ENCODE results near the gene EHD3. TPM values are rescaled to one million over a fixed set of nuclear protein-coding genes. Genes with fewer than 3 reads are reported as not detected.

EHD3 gene
- total and polyA plus RNA-seq, 2 of the 4 experiments (the other 2 are of a cell fraction): 29.1 to 39.8 TPM

DNA sequence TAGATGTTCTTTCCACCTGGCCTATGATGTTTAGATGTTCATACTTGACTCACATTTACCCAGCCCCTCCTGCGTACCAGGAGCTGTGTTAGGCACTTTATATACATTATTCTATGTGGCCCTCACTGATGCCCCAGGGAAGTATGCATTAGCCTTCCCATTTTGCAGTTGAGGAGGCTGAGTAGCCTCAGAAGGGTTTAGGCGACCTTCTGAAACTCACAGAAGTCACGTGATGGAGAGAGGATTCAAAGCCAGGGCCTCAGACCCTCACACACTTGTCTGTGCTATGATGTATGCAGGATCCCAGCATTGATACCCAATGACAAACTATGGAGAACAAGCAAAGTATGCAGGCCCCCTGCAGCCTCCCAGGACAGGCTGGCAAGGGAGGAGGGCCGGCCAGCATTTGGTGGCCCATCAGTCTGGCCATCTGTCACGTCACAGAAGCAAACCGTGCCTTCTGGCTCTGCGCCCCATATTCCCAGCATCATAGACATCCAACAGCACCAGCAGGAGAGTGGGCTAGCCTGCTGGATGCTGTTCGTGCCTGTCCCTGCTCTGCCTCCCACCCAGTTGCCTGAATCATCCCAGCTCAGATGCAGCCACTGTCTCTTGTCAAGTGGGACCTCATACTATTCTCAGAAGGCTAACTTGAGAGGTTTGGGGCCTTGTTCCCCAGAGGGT, 33.6 kb downstream of the EHD3 start:
- Histone ChIP-seq H2BK120ac (ENCODE audit: low read depth, low read length) (no peak overlapping the region), H3K79me1 (ENCODE audit: low read depth in 1 of 2, low read length in 2 of 2) (no peaks in the 10 kb centered on the region; a peak in 1 of 4 replicates), H2AK5ac (ENCODE audit: low read depth, low read length) (no peak overlapping the region), H3K4me1 (ENCODE audit: control insufficient read depth, insufficient read depth, low read length) (peaks cover 8% of the 10 kb centered on the region), H3K36me3 (ENCODE audit: control insufficient read depth, insufficient read depth, low read length) (peaks cover 19% of the 10 kb centered on the region), H2BK15ac (ENCODE audit: low read depth, low read length) (no peak overlapping the region), H4K8ac (ENCODE audit: low read depth in 2 of 2, low read length in 2 of 2) (no peak overlapping the region), H2BK20ac (ENCODE audit: low read depth, low read length) (no peak overlapping the region), H3K9me1 (ENCODE audit: insufficient read depth, low read length) (peaks cover 14% of the 10 kb centered on the region), H3K9me3 (ENCODE audit: control insufficient read depth, insufficient read depth, low read length) (no peaks in the 10 kb centered on the region), H4K5ac (ENCODE audit: low read depth, low read length) (no peak overlapping the region), H2BK5ac (ENCODE audit: low read depth, low read length, poor library complexity, severe bottlenecking) (no peak overlapping the region), H4K91ac (ENCODE audit: insufficient read depth, low read depth, low read length) (no peak overlapping the region), H2AFZ (replicated peaks; ENCODE audit: low read length, poor library complexity) (no peak overlapping the region), H3K14ac (replicated peaks; ENCODE audit: low read depth, low read length) (no peak overlapping the region), H3K18ac (ENCODE audit: low read depth, low read length) (no peak overlapping the region), H3K4ac (ENCODE audit: low read depth, low read length) (no peak overlapping the region), H3K4me2 (ENCODE audit: low read depth, low read length) (no peak overlapping the region), H4K20me1 (ENCODE audit: insufficient read depth, low read length) (peaks cover 3% of the 10 kb centered on the region; the same call in 1 of the 2 replicates), H3K23ac (ENCODE audit: low read depth, low read length) (no peak overlapping the region), H3K27me3 (ENCODE audit: control insufficient read depth, insufficient read depth, low read length) (no peaks in the 10 kb centered on the region), H3K9ac (ENCODE audit: low read depth, low read length) (no peak overlapping the region), H3K56ac (ENCODE audit: extremely low read depth, insufficient read depth, low read length) (no peak overlapping the region), H3K4me3 (ENCODE audit: insufficient read depth, low read depth, low read length) (no peak overlapping the region), H3K27ac (ENCODE audit: insufficient read depth, low read length) (no peak overlapping the region), H2AK9ac (replicated peaks; ENCODE audit: low read depth, low read length, poor library complexity) (no peak overlapping the region)
- ChIA-PET POLR2A (ENCODE audit: unreplicated experiment) (no interaction called here), CTCF (interaction anchor here (0.5 to 1.2 kb wide), 2 partner anchors 34 to 1380 kb away, joined by 4 to 5 read pairs; partner anchors contain the start of gene EHD3)
- 100% methylated on average over 1 of the region's 8 CpGs; no CpG with 5 or more reads in 1 of the 2 experiments for WGBS, 2 experiments (ENCODE audit: extremely low coverage in 2 of 2, insufficient read length in 1 of 2)
- ATAC-seq (ENCODE audit: low read depth): no peak
- intact Hi-C loops (cut with micrococcal nuclease): no loop called here
- dilution Hi-C loops (cut with HindIII; ENCODE audit: low sequenced_read_pairs, unreplicated experiment): no loop called here
- TF ChIP-seq MXI1 (IDR thresholded peaks at IDR 0.05; ENCODE audit: borderline replicate concordance, low read depth, low read length): no peak
- no peak for TF ChIP-seq CEBPB (IDR thresholded peaks at IDR 0.05; ENCODE audit: low read depth, low read length)
- no peak for TF ChIP-seq MAFK (IDR thresholded peaks at IDR 0.05; ENCODE audit: low read depth, low read length)
- no peak for TF ChIP-seq CHD1 (IDR thresholded peaks at IDR 0.05; ENCODE audit: low read depth, low read length)
- no peak for TF ChIP-seq NFE2L2 (IDR thresholded peaks at IDR 0.05; ENCODE audit: low read depth, low read length)
- no peak for TF ChIP-seq RFX5 (IDR thresholded peaks at IDR 0.05; ENCODE audit: low read depth, low read length)
- no peak for TF ChIP-seq BHLHE40 (IDR thresholded peaks at IDR 0.05; ENCODE audit: low read depth, low read length)
- TF ChIP-seq RAD21 (IDR thresholded peaks at IDR 0.05; ENCODE audit: low read length): no peak
- TF ChIP-seq SMC3 (IDR thresholded peaks at IDR 0.05; ENCODE audit: low read depth, low read length): no peak
- TF ChIP-seq MAZ (IDR thresholded peaks at IDR 0.05; ENCODE audit: borderline replicate concordance, low read depth, low read length): no peak
- no peak for TF ChIP-seq RCOR1 (IDR thresholded peaks at IDR 0.05; ENCODE audit: insufficient replicate concordance, low read length)
- TF ChIP-seq FOS (IDR thresholded peaks at IDR 0.05; ENCODE audit: low read depth, low read length): no peak
- TF ChIP-seq, protein P1, sequence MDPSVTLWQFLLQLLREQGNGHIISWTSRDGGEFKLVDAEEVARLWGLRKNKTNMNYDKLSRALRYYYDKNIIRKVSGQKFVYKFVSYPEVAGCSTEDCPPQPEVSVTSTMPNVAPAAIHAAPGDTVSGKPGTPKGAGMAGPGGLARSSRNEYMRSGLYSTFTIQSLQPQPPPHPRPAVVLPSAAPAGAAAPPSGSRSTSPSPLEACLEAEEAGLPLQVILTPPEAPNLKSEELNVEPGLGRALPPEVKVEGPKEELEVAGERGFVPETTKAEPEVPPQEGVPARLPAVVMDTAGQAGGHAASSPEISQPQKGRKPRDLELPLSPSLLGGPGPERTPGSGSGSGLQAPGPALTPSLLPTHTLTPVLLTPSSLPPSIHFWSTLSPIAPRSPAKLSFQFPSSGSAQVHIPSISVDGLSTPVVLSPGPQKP (IDR thresholded peaks at IDR 0.05; ENCODE audit: borderline replicate concordance, low read depth, low read length): no peak
- TF ChIP-seq, protein P2, sequence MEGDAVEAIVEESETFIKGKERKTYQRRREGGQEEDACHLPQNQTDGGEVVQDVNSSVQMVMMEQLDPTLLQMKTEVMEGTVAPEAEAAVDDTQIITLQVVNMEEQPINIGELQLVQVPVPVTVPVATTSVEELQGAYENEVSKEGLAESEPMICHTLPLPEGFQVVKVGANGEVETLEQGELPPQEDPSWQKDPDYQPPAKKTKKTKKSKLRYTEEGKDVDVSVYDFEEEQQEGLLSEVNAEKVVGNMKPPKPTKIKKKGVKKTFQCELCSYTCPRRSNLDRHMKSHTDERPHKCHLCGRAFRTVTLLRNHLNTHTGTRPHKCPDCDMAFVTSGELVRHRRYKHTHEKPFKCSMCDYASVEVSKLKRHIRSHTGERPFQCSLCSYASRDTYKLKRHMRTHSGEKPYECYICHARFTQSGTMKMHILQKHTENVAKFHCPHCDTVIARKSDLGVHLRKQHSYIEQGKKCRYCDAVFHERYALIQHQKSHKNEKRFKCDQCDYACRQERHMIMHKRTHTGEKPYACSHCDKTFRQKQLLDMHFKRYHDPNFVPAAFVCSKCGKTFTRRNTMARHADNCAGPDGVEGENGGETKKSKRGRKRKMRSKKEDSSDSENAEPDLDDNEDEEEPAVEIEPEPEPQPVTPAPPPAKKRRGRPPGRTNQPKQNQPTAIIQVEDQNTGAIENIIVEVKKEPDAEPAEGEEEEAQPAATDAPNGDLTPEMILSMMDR (conservative IDR thresholded peaks at IDR 0.05; ENCODE audit: low read depth, low read length): no peak
- no peak for TF ChIP-seq POLR2A (IDR thresholded peaks at IDR 0.05; ENCODE audit: low read depth, low read length)
- TF ChIP-seq, protein P3, sequence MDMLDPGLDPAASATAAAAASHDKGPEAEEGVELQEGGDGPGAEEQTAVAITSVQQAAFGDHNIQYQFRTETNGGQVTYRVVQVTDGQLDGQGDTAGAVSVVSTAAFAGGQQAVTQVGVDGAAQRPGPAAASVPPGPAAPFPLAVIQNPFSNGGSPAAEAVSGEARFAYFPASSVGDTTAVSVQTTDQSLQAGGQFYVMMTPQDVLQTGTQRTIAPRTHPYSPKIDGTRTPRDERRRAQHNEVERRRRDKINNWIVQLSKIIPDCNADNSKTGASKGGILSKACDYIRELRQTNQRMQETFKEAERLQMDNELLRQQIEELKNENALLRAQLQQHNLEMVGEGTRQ (IDR thresholded peaks at IDR 0.05; ENCODE audit: low read depth, low read length): no peak
- in situ Hi-C loops (cut with MboI; ENCODE audit: low sequenced_read_pairs): no loop called here
- no peak for DNase-seq
- no TSS peak for BruUV-seq (replicated peaks)
